Memory B cell (primary cell): ENCODE results near the gene DKKL1.
A peak's percentile ranks its signal among the peaks of the same experiment; 100 is the strongest.
"Not testable (repeated sequence)": the region's sequence is repeated elsewhere in the genome, so short reads cannot be mapped to it uniquely, and the experiment has no call there.

Source experiments
- ATAC-seq: fragments of 150-1000 bp; cut with Tn5 transposase; 2 replicates; pipeline ENCODE4 v1.10.0; 2021; ENCODE audit warnings: low read depth, mild to moderate bottlenecking, moderate library complexity
- DNase-seq, 2 donors: peaks; one replicate each; pipeline ENCODE4 v3.0.0; 2022; ENCODE audit warnings: low spot score in 2 of 2
- H3K27ac Mint-ChIP-seq: one replicate; pipeline ENCODE4 v1.8.0; 2022; ENCODE audit warnings: mild to moderate bottlenecking, moderate library complexity, mixed read lengths
- H3K27me3 Mint-ChIP-seq: one replicate; pipeline ENCODE4 v1.8.0; 2022; ENCODE audit warnings: mixed read lengths
- H3K36me3 Mint-ChIP-seq: one replicate; pipeline ENCODE4 v1.8.0; 2022; ENCODE audit warnings: mild to moderate bottlenecking, mixed read lengths
- H3K4me1 Mint-ChIP-seq: one replicate; pipeline ENCODE4 v1.8.0; 2022; ENCODE audit warnings: mixed read lengths
- H3K4me3 Mint-ChIP-seq: one replicate; pipeline ENCODE4 v1.8.0; 2022; ENCODE audit warnings: mild to moderate bottlenecking, moderate library complexity, mixed read lengths
- H3K9me3 Mint-ChIP-seq: one replicate; pipeline ENCODE4 v1.8.0; 2022; ENCODE audit warnings: mixed read lengths

DKKL1 gene

DNA sequence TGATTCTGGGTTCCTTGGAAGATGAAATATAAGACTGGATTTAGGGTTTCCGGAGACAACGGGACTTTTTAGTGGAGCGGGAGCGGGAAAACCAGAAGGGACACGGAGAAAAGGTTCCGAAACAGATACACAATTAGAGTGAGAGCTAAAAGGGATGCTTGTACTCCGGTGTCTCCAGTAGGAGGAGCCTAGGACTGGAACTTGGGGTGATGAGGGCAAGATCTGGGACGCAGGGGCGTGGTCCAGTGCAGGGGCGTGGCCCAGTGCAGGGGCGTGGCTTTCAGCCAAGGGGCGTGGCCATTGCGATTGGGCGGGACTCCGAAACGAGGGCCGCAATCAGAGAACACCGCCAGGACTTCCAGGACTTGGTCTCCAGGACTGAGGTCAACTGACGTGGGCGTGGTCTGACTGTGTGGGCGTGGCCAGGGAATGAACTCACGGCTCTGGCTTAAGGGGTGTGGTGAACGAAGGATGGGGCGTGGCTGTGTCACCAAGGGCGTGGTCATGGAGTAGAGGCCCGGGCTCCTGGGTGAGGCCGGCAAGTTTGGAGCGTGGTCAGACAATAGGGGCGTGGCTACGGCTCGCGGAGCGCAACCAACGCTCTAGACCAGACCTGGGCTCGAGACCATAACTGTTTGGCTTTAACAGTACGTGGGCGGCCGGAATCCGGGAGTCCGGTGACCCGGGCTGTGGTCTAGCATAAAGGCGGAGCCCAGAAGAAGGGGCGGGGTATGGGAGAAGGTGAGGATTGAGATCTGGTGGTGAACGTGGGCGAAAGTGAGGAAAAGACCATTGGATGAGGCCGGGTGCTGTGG is at the start of gene DKKL1:
TSS of gene DKKL1 (plus strand) at position 610 of the 815 bp plus-strand sequence. CDS start at position 732, 122 bp downstream.
- H3K4me3 Mint-ChIP-seq = no peak within 1 kb of the TSS
- ATAC-seq (peak; percentile 76), DNase-seq (peak; percentile 82 to 85)
- no peaks in the 10 kb centered on the region for H3K9me3 Mint-ChIP-seq
- H3K4me1 Mint-ChIP-seq = peaks cover 22% of the 10 kb centered on the region
- H3K27me3 Mint-ChIP-seq = peaks cover 2% of the 10 kb centered on the region
- H3K27ac Mint-ChIP-seq = no peak within 1 kb of the TSS
- no peaks in the 10 kb centered on the region for H3K36me3 Mint-ChIP-seq

GRCh38 chr19:49315111-49315510 is 48.6 kb upstream of the DKKL1 start:
- ATAC-seq = no peak
- peaks cover 39% of the 10 kb centered on the region for H3K36me3 Mint-ChIP-seq
- H3K27ac Mint-ChIP-seq = no peak overlapping the region
- H3K4me3 Mint-ChIP-seq = no peak overlapping the region
- peaks cover 9% of the 10 kb centered on the region for H3K9me3 Mint-ChIP-seq
- no peak for DNase-seq
- H3K27me3 Mint-ChIP-seq = no peaks in the 10 kb centered on the region
- peaks cover 20% of the 10 kb centered on the region for H3K4me1 Mint-ChIP-seq

GRCh38 chr19:49316284-49316683 is 47.4 kb upstream of the DKKL1 start:
- Mint-ChIP-seq H3K27me3 (no peaks in the 10 kb centered on the region), H3K27ac (no peak overlapping the region), H3K9me3 (peaks cover 9% of the 10 kb centered on the region), H3K36me3 (peaks cover 32% of the 10 kb centered on the region), H3K4me3 (no peak overlapping the region), H3K4me1 (peaks cover 20% of the 10 kb centered on the region)
- DNase-seq = no peak
- no peak for ATAC-seq

DNA sequence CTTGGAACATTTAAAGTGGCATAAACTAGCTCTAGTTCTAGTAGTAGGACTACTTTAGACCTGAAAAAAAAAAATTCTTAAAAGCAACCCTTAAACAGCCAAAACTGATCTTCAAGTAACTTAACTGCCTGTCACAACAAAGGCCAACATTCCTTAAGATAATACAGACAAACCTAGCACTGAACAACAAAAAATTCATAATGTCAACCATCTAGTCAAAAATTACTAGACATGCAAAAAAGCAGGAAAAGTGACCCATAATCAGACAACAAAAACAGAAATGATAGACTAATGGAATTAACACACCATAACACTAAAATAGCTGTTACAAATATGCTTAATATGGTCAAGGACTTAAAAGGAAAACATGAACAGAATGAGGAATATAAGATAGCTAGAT is 45.4 kb upstream of the DKKL1 start:
- H3K4me1 Mint-ChIP-seq = peaks cover 18% of the 10 kb centered on the region
- H3K4me3 Mint-ChIP-seq = no peak overlapping the region
- ATAC-seq (no peak), DNase-seq (no peak)
- H3K36me3 Mint-ChIP-seq = peaks cover 36% of the 10 kb centered on the region
- no peaks in the 10 kb centered on the region for H3K27me3 Mint-ChIP-seq
- H3K9me3 Mint-ChIP-seq = peaks cover 9% of the 10 kb centered on the region
- no peak overlapping the region for H3K27ac Mint-ChIP-seq

DNA sequence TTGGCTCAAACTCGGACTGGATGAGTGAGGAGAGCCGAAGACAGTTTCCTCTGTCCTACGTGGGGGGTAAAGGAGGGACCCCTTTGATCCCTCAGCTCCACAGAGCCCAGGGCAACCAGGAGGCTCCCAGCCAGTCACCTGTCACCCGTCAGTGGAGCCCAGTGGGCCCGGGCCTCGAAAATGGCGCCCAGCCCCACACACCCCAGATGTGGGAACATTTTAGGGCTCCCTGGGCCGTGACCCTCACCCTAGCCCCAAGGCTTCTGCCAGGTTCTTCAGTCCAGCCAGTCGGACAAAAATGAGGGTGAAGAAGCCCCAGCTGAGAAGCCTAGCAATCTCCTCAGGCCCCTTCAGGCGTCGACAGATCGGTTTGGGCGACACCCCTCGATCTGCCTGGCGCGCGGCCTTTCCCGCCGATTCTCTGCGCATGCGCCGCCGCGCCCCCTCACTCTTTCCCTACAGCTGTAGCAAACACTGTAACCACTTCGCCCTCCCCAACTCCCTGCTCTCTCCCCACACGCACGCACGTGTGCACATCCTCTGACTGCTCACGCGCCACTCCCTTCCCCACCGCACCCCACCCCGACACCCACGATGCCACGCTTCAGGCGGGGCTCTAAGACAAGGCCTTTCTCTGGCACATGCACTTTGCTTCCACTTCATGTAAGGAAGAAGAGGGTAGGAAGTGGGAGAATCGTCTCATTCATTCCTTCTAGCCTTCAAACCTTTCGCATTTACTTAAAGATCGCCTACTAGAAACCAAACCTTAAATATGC is 38.7 kb upstream of the DKKL1 start, which contains the start of gene SLC6A16:
TSS of gene SLC6A16 (minus strand) at position 391 of the 776 bp plus-strand sequence. CDS start 13,844 bp downstream, outside the sequence.
- H3K36me3 Mint-ChIP-seq = peaks cover 31% of the 10 kb centered on the region
- H3K27me3 Mint-ChIP-seq = no peaks in the 10 kb centered on the region
- peak within 1 kb of the TSS; percentile 98 for H3K27ac Mint-ChIP-seq
- H3K4me3 Mint-ChIP-seq = peak within 1 kb of the TSS; percentile 72
- ATAC-seq = no peak
- DNase-seq = no peak
- peaks cover 1% of the 10 kb centered on the region for H3K9me3 Mint-ChIP-seq
- H3K4me1 Mint-ChIP-seq = peaks cover 37% of the 10 kb centered on the region

- ATAC-seq = peak; percentile 3
- Mint-ChIP-seq H3K4me1 (peaks cover 43% of the 10 kb centered on the region), H3K4me3 (peak overlapping the region; percentile 72), H3K36me3 (peaks cover 35% of the 10 kb centered on the region), H3K27ac (peak overlapping the region; percentile 98)
- DNase-seq, H3K9me3 Mint-ChIP-seq, H3K27me3 Mint-ChIP-seq: not testable (repeated sequence)
Observed at GRCh38 chr19:49325756-49326155, 37.9 kb upstream of the DKKL1 start.

DNA sequence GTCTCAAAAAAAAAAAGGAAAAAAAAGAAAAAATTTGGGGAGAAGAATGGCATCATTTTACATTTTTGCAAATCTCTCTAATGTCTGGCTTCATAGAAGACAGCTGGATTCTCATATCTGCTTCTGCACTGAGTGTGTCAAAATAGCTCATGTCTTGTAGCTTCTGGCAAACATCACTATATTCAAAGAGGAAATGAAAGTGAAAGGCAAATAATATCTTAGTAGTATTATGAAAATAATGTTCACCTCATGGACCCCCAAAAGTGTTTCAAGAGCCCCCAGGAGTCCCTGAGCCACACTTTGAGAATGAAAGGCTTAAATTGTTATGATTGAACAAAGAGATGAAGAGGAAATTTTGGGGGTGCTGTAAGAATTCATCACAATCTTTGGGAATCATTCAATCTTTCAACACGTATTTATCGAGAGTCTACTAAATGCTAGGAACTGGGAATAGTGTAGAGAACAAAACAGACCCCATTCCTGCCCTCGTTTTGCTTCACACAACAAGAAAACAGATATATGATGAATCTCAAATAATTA is 37.4 kb upstream of the DKKL1 start:
- Mint-ChIP-seq H3K36me3 (peaks cover 33% of the 10 kb centered on the region), H3K4me1 (peaks cover 46% of the 10 kb centered on the region), H3K9me3 (peaks cover 1% of the 10 kb centered on the region), H3K27me3 (no peaks in the 10 kb centered on the region), H3K4me3 (peak overlapping the region; percentile 72), H3K27ac (peak overlapping the region; percentile 98)
- DNase-seq (peak in 1 of 2 donors; percentile 35), ATAC-seq (peak; percentile 84)

DNA sequence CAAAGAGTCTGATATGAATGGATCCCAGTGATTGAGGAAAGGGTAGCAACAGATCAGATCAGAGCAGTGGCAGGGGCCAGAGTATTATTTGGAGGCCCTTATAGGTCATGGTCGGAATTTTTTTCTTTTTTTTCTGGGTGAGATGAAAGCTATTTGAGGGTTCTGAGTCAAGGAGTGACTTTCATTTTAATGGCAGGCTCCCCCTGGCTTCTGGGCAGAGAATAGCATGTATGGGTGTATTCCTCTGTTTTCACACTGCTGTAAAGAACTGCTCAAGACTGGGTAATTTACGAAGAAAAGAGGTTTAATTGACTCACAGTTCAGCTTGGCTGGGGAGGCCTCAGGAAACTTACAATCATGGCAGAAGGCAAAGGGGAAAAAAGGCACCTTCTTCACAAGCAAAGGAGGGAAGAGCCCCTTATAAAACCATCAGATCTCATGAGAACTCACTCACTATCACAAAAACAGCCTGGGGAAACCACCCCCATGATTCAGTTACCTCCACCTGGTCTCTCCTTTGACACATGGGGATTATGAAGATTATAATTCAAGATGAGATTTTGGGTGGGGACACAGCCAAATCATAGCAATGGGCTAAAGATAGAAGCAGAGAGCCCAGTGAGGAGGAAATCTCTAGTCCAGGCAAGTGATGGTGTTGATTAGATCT is 35.7 kb upstream of the DKKL1 start:
- Mint-ChIP-seq H3K27me3 (no peaks in the 10 kb centered on the region), H3K36me3 (peaks cover 28% of the 10 kb centered on the region), H3K9me3 (peaks cover 1% of the 10 kb centered on the region), H3K27ac (peak overlapping the region; percentile 98), H3K4me3 (peak overlapping the region; percentile 81), H3K4me1 (peaks cover 59% of the 10 kb centered on the region)
- ATAC-seq (peak; percentile 10), DNase-seq (peak in 1 of 2 donors; percentile 33)

- Mint-ChIP-seq H3K27ac (peak overlapping the region; percentile 98), H3K9me3 (peaks cover 1% of the 10 kb centered on the region), H3K4me3 (peak overlapping the region; percentile 81), H3K27me3 (no peaks in the 10 kb centered on the region), H3K36me3 (peaks cover 22% of the 10 kb centered on the region), H3K4me1 (peaks cover 60% of the 10 kb centered on the region)
- ATAC-seq (no peak), DNase-seq (no peak)
Observed at GRCh38 chr19:49328741-49329140, 34.9 kb upstream of the DKKL1 start.

- Mint-ChIP-seq H3K4me1 (peaks cover 61% of the 10 kb centered on the region), H3K36me3 (peaks cover 26% of the 10 kb centered on the region), H3K27ac (peak overlapping the region; percentile 98), H3K4me3 (peak overlapping the region; percentile 54)
- DNase-seq, H3K9me3 Mint-ChIP-seq, ATAC-seq, H3K27me3 Mint-ChIP-seq: not testable (repeated sequence)
Observed at GRCh38 chr19:49331187-49331586, 32.5 kb upstream of the DKKL1 start.

DNA sequence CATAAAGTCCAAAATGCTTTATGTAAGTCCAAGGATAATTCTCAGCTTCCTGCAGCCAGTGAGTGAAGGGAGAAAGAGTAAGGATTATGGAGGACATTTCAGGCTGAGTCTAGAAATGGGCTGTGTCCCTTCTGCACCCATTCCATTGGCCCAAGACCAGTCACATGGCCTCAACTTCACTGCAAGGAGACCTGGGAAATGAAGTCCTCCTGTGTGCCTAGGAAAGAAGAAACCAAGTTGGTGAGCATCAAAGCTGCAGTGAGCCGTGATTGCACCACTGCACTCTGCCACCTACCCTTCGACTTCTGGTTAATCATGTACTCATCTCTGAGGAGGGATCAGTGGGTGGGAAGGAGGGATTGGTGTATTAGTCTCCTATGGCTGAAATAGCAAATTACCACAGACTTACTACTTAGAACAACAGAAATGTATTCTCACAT is 32.0 kb upstream of the DKKL1 start:
- DNase-seq (peak; percentile 45 to 54), ATAC-seq (peak; percentile 42)
- peak overlapping the region; percentile 54 for H3K4me3 Mint-ChIP-seq
- H3K9me3 Mint-ChIP-seq = peaks cover 1% of the 10 kb centered on the region
- peaks cover 28% of the 10 kb centered on the region for H3K36me3 Mint-ChIP-seq
- peak overlapping the region; percentile 98 for H3K27ac Mint-ChIP-seq
- peaks cover 61% of the 10 kb centered on the region for H3K4me1 Mint-ChIP-seq
- H3K27me3 Mint-ChIP-seq = no peaks in the 10 kb centered on the region

DNA sequence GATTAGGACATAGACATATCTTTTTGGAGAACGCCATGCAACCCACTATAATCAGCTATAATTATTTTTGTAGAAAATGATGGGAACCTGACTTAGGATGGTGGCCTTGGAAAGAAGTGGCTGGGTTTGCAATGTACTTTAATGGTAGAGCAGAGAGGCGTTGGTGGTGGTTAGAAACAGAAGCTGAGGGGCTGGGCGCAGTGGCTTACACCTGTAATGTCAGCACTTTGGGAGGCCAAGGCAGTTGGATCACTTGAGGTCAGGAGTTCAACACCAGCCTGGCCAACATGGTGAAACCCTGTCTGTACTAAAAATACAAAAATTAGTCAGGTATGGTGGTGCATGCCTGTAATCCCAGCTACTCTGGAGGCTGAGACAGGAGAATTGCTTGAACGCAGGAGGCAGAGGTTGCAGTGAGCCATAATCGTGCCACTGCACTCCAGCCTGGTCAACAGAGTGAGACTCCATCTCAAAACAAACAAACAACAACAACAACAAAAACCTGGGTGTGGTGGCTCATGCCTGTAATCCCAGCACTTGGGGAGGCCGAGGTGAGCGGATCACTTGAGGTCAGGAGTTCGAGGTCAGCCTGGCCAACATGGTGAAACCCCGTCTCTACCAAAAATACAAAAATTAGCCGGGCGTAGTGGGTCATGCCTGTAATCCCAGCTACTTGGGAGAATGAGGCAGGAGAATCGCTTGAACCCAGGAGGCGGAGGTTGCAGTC is 30.8 kb upstream of the DKKL1 start:
- not testable (repeated sequence) for DNase-seq, H3K27me3 Mint-ChIP-seq, ATAC-seq, H3K9me3 Mint-ChIP-seq
- Mint-ChIP-seq H3K4me1 (peaks cover 62% of the 10 kb centered on the region), H3K27ac (peak overlapping the region; percentile 98), H3K36me3 (peaks cover 29% of the 10 kb centered on the region), H3K4me3 (peak overlapping the region; percentile 88)

- Mint-ChIP-seq H3K36me3 (peaks cover 30% of the 10 kb centered on the region), H3K4me1 (peaks cover 62% of the 10 kb centered on the region), H3K9me3 (no peaks in the 10 kb centered on the region), H3K27ac (peak overlapping the region; percentile 98), H3K27me3 (no peaks in the 10 kb centered on the region), H3K4me3 (peak overlapping the region; percentile 88)
- ATAC-seq (no peak), DNase-seq (no peak)
Observed at GRCh38 chr19:49333418-49333805, 30.3 kb upstream of the DKKL1 start.
